GM18526 (cell line): Measurements from ENCODE around the gene PRKAG3.

ENCODE experiments used
- POLR2A ChIP-seq: IDR thresholded peaks from 3 replicates; pipeline ENCODE4 v1.6.1; 2011; ENCODE audit not compliant: insufficient read length; ENCODE audit errors: extremely low read depth

Gene PRKAG3

DNA sequence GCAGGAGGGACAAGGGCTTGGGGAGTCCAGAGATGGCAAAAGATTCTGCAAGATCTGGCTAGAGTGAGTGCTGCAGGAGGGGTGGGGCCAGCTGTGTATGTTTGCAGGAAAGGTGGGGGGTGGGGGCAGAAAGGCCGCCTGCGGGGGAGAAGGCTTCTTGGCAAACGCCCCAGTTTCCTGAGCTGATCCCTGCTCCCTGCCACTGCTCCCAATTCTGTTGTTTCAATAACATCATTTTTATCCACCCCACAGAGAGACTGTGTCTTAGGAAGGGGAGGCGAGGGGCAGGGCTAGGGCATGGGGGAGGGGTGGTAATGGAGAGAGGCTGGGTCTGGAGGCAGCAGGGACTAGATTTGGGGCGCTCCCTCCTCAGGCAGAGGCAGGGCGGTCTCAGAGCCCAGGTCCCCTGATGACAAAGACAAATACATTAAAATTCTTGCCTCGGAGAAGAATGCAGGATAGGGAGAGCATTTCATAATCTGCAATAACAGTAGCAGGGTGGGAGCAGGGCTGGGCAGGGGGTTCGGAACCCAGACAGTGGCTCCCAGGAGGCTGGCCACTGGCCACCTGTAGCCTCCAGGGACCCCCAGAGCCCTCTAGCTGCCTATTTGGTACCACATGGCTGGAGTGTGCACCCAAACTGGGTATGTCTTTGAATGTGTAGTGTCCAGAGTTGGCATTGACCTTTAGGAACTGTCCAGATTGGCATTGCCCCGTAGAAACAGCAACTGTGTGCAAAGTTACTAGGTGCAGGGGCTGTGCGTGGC is 26.0 kb upstream of the PRKAG3 start:
- no peak for TF ChIP-seq POLR2A

DNA sequence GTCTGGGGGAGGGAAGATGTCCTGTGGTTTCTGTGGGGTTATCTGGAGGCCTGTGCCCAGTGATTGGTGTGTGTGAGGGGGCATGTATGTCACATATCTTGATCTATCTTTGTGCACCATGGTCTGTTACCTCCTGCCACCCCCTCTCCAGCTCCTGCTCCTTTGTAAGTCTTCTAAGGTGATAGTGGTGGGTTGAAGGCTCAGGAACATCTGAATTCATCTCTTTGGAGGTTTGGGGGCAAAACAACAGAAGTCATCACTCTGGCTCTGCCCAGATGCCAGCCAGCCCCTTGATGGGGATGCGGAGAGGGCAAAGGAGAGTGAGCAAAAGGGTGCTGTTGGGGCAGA is 25.3 kb upstream of the PRKAG3 start:
- TF ChIP-seq POLR2A: no peak

DNA sequence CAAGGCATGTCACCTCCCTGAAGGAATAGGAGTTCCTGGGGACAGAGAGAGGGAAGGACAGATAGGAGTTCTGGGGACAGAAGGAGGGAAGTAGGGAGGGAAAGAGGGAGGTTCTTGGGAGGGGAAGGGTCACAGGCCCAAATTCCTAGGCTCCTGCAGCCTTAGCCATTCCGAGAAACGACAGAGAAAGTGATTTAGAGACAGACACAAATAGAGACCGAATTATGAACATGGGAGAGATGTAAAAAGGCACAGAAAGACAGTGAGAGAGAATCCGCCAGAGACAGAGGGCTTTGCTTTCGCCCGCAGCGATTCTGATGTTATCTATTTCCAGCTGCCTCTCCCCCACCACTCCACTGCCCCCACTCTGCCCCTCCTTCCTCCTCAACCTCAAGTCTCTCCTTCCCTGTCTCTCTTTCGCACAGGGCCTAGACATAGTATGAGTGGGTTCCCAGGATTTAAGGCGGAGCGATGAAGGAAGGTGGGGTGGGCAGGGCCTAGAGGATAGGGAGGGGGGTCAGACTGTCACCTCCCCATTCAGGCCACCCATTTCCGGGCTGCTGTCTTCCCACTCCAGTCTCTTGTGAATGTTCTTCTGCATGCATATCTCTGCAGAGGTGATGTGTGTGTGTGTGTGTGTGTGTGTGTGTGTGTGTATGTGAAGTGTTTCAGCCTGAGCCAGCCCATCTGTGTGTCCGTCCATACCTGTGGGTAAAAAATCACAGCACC is 24.7 kb upstream of the PRKAG3 start:
- no peak for TF ChIP-seq POLR2A

DNA sequence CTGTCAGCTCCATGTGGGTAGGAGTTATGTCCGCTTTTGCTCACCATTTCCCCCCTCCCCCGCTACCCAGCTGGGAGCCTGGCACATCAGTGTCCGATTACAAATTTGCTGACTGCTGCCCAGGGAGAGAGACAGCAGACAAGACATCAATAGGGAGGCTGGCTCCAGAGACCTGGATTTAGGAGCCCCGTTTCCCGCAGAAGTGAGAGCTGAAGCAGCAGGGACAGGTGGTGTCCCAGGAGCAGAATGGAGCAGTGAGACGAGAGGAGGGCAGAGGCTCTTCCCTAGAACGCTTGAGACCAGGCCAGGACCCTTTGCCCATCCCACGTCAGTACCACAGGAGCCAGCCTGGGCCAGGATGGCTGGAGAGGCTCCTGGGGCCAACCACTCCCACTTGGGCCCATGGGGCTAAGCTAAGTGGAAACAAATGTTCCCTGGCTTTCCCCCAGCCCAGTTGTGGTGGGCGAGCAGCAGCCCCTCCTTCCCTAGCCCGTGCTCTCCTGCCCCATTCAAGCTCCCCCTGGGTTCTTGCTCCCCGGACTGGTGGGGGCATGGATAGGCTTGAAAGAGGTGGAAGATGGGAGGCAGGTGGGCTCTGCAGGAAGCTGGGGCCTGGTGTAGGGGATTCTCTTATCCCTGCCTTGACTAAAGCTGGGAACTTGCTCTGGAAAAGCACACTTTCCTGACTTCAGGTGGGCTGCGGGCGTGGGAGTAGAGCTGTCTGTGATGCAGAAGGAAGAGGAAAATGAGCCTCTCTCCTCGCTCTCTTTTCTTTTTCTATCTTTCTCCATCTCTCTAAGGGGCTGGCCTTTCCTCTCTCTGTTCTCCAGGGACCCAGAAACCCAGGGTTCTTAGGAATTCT is 23.9 kb upstream of the PRKAG3 start:
- TF ChIP-seq POLR2A: no peak

DNA sequence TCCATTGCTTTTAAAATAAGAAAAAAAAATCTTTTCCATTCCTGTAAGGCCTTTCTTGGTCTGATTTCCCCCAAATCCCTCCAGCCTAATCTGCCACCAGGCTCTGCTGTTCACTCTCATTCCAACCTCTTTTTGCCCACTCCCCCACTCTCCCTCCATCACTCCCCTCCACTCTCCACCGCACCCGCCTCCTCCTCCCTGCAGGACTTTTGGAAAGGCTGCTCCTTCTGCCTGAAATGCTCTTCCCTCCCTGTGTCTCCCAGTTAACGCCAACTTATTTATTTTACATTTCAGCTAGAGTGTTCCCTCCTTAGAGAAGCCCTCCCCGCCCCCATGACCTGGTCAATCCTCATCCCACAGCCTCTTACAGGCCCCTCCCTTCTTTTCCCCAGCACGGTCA is 23.3 kb upstream of the PRKAG3 start:
- no peak for TF ChIP-seq POLR2A

DNA sequence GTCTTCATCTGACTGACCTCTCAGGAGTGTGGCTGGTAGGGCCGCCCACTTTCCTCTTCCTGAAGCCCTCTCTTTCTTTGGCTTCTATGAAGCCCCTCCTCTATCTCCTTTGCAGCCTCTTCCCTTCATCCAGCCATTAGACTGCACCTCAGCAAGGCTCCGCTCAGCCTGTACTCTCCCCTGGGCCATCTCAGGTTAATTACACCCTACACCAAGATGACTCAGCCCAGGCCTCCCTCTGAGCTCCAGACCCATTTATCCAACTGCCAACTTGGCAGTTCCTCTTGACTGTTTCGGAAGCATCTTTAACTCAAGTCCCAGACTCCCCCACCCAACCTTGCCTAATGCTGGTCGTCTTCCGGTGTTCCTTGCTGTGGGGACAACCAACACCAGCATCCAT is 22.2 kb upstream of the PRKAG3 start:
- TF ChIP-seq POLR2A: no peak

DNA sequence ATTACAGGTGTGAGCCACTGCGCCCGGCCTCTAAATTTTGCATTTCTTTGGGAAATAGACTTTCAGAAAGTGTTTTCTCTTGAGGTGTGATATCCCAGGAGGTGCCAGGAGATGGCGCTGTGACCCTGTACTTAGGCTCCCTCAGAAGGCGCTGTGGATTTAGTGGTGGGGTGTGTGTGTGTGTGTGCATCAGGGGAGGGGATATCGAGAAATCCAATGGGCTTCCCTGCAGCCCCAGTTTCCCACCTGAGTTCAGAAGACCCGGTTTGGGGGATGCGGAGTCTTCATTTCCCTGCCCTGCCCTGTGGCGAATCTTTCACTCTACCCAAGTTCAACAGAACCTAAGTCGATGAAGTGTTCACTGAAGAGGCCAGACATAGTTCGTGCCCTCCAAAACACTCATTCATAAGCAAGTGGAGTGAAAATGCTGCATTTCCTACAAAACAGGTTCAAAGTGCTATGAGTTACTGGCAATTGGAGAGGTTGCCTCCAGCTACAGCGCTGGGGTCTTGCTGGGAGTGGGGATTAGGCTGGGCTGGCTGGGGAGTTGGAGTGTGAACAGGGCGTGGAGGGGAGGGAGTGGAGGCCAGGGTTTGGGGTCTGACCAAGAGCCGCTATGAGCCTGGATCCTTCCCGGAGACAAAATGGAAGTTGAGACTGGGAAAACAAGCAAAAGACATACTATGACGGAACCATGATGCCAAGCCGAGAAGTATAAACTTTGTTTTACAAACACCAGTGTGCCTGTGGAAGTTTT is 21.5 kb upstream of the PRKAG3 start:
- no peak for TF ChIP-seq POLR2A

DNA sequence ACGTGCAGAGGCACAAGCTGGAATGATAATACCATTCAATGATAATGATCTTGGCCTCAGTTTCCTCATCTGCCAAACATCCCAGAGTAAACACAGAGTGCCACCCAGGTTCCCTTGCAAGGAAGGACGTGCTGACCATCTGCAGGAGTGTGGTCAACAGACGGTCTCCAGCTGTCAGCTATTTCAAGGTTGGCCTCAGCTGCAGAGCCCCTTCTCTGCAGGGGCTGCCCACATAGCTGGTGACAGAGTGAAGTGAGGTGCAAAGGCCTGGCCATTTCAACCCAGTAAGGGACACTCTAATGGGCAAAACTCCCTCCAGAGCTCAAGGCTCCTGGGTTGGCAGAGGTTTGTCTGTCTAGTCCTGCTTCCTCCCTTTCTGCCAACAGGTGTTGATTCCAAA is 19.7 kb upstream of the PRKAG3 start:
- no peak for TF ChIP-seq POLR2A

DNA sequence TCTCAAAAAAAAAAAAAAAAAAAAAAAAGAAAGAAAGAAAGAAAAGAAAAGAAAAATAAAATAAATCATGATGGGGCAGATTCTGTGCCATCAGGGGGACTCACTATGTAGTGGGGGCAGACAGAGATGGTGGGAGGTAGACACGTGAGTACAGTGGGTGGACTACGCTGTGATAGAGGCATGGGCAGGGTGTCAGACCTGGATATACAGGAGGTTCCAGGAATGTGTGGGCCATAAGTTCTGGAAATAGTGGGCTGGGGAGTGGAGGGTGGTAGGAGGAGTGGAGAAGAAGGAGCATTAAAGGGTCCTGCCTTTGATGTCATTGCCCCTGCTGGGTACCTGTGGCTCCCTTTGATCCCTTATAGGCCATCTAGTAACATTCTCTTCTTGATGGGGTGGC is 19.2 kb upstream of the PRKAG3 start:
- no peak for TF ChIP-seq POLR2A

DNA sequence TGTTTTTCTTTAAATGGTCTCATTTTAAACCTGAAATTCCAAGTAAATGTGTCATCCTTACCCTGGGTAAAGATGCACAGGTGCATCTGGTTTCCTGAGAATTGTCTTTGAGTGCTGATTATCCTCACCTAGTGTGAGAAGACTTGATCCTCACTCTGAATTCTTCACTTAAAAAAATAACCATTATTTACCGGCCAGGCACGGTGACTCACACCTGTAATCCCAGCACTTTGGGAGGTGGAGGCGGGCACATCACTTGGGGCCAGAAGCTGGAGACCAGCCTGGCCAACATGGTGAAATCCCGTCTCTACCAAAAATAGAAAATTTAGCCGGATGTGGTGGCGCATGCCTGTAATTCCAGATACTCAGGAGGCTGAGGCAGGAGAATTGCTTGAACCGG is 18.1 kb upstream of the PRKAG3 start:
- no peak for TF ChIP-seq POLR2A

DNA sequence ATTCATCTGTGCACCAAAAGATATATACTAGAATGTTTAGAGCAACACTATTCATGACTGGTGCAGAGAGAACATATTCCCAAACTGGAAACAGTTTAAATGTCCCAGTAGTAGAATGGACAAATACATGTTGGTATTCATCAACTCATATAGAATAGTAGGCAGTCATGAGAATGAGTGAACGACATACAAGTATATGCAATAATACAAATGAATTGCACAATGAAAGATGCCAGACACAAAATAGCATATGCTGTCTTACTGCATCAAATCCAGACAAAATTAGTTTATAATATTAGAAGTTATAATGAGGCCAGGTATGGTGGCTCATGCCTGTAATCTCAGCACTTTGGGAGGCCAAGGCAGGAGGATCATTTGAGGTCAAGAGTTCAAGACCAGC is 8.3 kb upstream of the PRKAG3 start:
- TF ChIP-seq POLR2A: no peak

DNA sequence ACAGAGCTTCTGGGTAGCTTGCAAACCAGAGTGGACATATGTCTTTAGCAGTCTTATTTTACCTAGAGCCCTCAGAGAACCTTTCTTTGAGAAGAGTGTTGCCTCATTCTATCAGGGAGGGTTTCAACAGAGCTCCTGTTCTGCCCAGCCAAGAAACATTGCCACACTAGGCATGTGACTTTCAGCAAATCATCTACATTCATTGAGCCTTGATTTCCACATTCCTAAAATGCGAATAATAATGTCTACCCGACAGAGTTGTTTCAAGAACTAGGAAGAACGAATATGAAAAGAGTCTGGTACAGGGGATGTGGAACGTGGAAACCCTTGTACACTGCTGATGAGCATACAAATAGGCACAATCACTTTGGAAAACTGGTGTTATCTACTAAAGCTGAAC is 7.8 kb upstream of the PRKAG3 start:
- no peak for TF ChIP-seq POLR2A

DNA sequence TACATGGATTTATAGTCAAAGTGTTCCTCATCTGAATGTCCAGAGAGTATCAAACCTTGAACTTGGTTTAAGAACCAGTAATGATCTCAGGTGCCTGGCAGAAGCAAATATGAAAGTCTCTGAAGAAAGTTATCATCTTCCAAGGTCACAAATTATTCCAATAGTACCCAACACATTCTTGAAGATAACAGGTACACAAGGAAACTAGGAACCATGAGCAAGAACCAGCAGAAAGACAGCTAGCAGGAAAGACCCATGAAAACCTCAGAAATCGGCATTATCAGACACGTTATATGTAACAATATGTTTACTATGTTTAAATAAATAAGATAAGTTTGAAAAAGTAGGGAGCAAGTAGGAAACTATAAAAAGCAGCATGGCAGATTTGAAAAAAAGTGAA is 5.9 kb upstream of the PRKAG3 start:
- TF ChIP-seq POLR2A: no peak

DNA sequence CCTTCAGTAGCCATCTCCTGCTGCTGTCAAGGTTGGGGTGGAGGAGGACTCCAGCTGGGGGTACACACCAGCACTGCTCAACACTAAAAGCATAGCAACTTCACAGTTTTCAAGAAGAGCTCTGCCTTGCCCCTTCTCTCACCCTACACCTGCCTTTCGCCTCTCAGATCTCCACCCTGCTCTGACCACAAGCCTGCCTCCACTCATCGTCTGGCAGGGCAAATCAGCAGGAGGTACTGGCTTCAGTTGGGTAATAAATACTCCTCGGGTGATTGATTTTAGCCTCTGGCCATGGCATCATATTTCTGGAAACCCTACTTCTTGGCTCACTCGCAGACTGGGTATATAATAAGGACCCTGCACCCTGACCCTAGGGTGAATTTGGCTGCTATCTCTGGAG is 3.1 kb upstream of the PRKAG3 start:
- TF ChIP-seq POLR2A: no peak

DNA sequence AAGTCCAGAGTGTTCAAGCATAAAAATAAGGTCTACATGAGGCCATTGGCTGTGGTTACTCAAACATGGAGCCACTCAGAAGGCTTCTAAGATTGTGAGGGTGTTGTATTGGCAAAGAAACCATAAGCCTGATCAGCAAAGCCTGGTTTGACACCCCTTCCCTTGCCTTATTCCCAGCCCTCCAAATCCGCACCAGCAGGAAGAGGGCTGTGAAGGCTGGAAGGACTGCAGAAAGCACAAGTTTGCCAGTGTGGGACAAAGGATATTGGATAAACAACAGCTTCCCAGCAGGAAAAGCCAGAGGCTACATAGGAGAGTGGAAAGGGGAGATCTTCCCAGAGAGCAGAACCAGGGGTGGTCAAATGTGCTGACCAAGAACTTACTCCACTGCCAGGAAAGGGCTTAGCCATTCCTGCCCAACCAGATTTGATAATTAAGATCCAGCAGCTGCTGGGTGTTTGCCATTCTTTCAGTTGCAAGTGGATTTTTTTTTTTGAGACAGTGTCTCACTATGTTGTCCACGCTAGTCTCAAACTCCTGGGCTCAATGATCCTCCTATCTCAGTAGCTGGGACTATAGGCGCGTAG is 1.5 kb upstream of the PRKAG3 start:
- no peak for TF ChIP-seq POLR2A
